Measurements from ENCODE around the gene TAF11.
"Not testable (repeated sequence)": the region's sequence is repeated elsewhere in the genome, so short reads cannot be mapped to it uniquely, and the experiment has no call there.

TAF11 gene

GRCh38 chr6:34901930-34902329 is 14.1 kb upstream of the TAF11 start:
- no peak for DNase-seq

- no peak for DNase-seq
Observed at GRCh38 chr6:34900321-34901031, 12.6 kb upstream of the TAF11 start.

GRCh38 chr6:34899748-34900147 is 11.9 kb upstream of the TAF11 start:
- DNase-seq: not testable (repeated sequence)

- no peak for DNase-seq
Observed at GRCh38 chr6:34897716-34898115, 9.9 kb upstream of the TAF11 start.

- no peak for DNase-seq
Observed at GRCh38 chr6:34897130-34897529, 9.3 kb upstream of the TAF11 start.

- no peak for DNase-seq
Observed at GRCh38 chr6:34894693-34895092, 6.9 kb upstream of the TAF11 start.

GRCh38 chr6:34891296-34891695 is 3.5 kb upstream of the TAF11 start:
- no peak for DNase-seq

GRCh38 chr6:34890533-34890925 is 2.7 kb upstream of the TAF11 start:
- no peak for DNase-seq

- DNase-seq: peak; percentile 35
Observed at GRCh38 chr6:34888874-34889555, 1.2 kb upstream of the TAF11 start, which contains the start of gene ANKS1A. TSS of gene ANKS1A (plus strand) at chr6:34889255. CDS start at chr6:34889403, 148 bp downstream.

- no peak for DNase-seq
Observed at GRCh38 chr6:34888514-34888856, 643 bp upstream of the TAF11 start.

GRCh38 chr6:34885837-34886236 is 2.0 kb downstream of the TAF11 start:
- not testable (repeated sequence) for DNase-seq

GRCh38 chr6:34884996-34885395 is 2.8 kb downstream of the TAF11 start:
- DNase-seq: no peak

- DNase-seq: not testable (repeated sequence)
Observed at GRCh38 chr6:34884073-34884472, 3.8 kb downstream of the TAF11 start.

GRCh38 chr6:34877869-34878485 is 9.9 kb downstream of the TAF11 start:
- DNase-seq: no peak

- no peak for DNase-seq
Observed at GRCh38 chr6:34877259-34877658, 10.6 kb downstream of the TAF11 start.

- DNase-seq: no peak
Observed at GRCh38 chr6:34876472-34876871, 11.4 kb downstream of the TAF11 start.

- DNase-seq: no peak
Observed at GRCh38 chr6:34875292-34876213, 12.3 kb downstream of the TAF11 start.

- DNase-seq: no peak
Observed at GRCh38 chr6:34872332-34872731, 15.5 kb downstream of the TAF11 start.

- DNase-seq: no peak
Observed at GRCh38 chr6:34871853-34872252, 16.0 kb downstream of the TAF11 start.

- no peak for DNase-seq
Observed at GRCh38 chr6:34867484-34867883, 20.4 kb downstream of the TAF11 start.

GRCh38 chr6:34866509-34866908 is 21.3 kb downstream of the TAF11 start:
- DNase-seq: no peak

- no peak for DNase-seq
Observed at GRCh38 chr6:34865107-34865506, 22.7 kb downstream of the TAF11 start.

- DNase-seq: no peak
Observed at GRCh38 chr6:34864007-34864406, 23.8 kb downstream of the TAF11 start.
